Neural progenitor cell (in vitro differentiated cells): ENCODE data around the gene ZNF518A.

Experiments used
- EZH2 ChIP-seq: fragments of 200-600 bp; sonication (generic); IDR thresholded peaks from 2 replicates; pipeline ENCODE4 v1.6.1; 2017; ENCODE audit warnings: antibody characterized with exemption, mild to moderate bottlenecking, moderate library complexity
- EZH2phosphoT487 ChIP-seq: fragments of 200-600 bp; sonication (generic); IDR thresholded peaks from 2 replicates; pipeline ENCODE4 v1.6.1; 2017; ENCODE audit warnings: antibody characterized with exemption
- TF ChIP-seq, protein P1 (sequence below): fragments of 200-600 bp; sonication (generic); IDR thresholded peaks from 2 replicates; pipeline ENCODE4 v1.5.1; 2017; ENCODE audit warnings: antibody characterized with exemption, mild to moderate bottlenecking

DNA sequence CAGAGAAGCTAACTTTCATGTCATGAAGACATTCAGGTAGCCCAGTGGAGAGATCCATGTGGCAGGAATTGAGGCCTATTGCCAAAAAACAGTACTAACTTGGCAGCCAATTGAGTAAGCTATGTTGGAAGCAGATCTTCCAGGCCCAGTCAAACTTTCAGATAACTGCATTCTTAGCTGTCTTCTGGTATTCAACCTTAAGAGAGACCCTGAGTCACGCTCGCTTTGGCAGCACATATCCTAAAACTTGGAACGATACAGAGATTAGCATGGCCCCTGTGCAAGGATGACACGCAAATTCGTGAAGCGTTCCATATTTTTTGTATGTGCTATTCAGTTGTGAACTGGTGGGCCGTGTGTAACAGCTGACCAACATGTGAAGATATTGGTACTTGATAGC is 17.6 kb upstream of the ZNF518A start:
- TF ChIP-seq, protein P1, sequence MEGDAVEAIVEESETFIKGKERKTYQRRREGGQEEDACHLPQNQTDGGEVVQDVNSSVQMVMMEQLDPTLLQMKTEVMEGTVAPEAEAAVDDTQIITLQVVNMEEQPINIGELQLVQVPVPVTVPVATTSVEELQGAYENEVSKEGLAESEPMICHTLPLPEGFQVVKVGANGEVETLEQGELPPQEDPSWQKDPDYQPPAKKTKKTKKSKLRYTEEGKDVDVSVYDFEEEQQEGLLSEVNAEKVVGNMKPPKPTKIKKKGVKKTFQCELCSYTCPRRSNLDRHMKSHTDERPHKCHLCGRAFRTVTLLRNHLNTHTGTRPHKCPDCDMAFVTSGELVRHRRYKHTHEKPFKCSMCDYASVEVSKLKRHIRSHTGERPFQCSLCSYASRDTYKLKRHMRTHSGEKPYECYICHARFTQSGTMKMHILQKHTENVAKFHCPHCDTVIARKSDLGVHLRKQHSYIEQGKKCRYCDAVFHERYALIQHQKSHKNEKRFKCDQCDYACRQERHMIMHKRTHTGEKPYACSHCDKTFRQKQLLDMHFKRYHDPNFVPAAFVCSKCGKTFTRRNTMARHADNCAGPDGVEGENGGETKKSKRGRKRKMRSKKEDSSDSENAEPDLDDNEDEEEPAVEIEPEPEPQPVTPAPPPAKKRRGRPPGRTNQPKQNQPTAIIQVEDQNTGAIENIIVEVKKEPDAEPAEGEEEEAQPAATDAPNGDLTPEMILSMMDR = no peak
- TF ChIP-seq EZH2 (no peak), EZH2phosphoT487 (no peak)
